SK-N-SH (cell line): ENCODE data around the gene CELF2.

Experiments used
- CHD2 ChIP-seq: fragments of 150-350 bp; IDR thresholded peaks from 2 replicates; pipeline ENCODE4 v1.6.1; 2018; ENCODE audit warnings: low read length; ENCODE audit not compliant: partially characterized antibody
- CTCF ChIP-seq: fragments of 200-600 bp; sonication (generic); IDR thresholded peaks from 2 replicates; pipeline ENCODE4 v1.6.1; 2017; ENCODE audit warnings: antibody characterized with exemption, mild to moderate bottlenecking, moderate library complexity
- ELF1 ChIP-seq: IDR thresholded peaks from 2 replicates; pipeline ENCODE4 v1.4.0; 2012
- EP300 ChIP-seq, 2 experiments: IDR thresholded peaks; 2 replicates each; pipeline versions ENCODE4 v1.4.0 to v1.6.1; 2012; ENCODE audit warnings: borderline replicate concordance in 1 of 2, low read depth in 1 of 2, low read length in 1 of 2
- EZH2phosphoT487 ChIP-seq: fragments of 200-600 bp; sonication (generic); IDR thresholded peaks from 2 replicates; pipeline ENCODE4 v1.6.1; 2017; ENCODE audit warnings: low read depth, mixed run types, mild to moderate bottlenecking, antibody characterized with exemption, moderate library complexity, borderline replicate concordance
- FOXJ3 ChIP-seq: sonication (generic); formaldehyde crosslinking; IDR thresholded peaks from 2 replicates; pipeline ENCODE4 v1.5.1; 2020; ENCODE audit warnings: mild to moderate bottlenecking, missing genetic modification reagents
- GABPA ChIP-seq: IDR thresholded peaks from 2 replicates; pipeline ENCODE4 v1.4.0; 2012; ENCODE audit warnings: low read depth, mild to moderate bottlenecking
- POLR2AphosphoS5 ChIP-seq: IDR thresholded peaks from 2 replicates; pipeline ENCODE4 v1.6.1; 2012; ENCODE audit warnings: low read depth, low read length
- RCOR1 ChIP-seq: fragments of 150-350 bp; IDR thresholded peaks from 2 replicates; pipeline ENCODE4 v1.6.1; 2017; ENCODE audit warnings: antibody characterized with exemption, low read length
- RFX5 ChIP-seq: IDR thresholded peaks from 2 replicates; pipeline ENCODE4 v1.6.1; 2012; ENCODE audit warnings: mild to moderate bottlenecking, improper control_type of control experiment, low read length
- SIN3A ChIP-seq: IDR thresholded peaks from 2 replicates; pipeline ENCODE4 v1.6.1; 2012; ENCODE audit warnings: low read depth, mild to moderate bottlenecking, low read length, moderate library complexity, borderline replicate concordance
- SMC3 ChIP-seq: IDR thresholded peaks from 2 replicates; pipeline ENCODE4 v1.6.1; 2012; ENCODE audit warnings: low read depth, low read length, improper control_type of control experiment
- USF2 ChIP-seq: fragments of 150-350 bp; IDR thresholded peaks from 2 replicates; pipeline ENCODE4 v1.6.1; 2017; ENCODE audit warnings: antibody characterized with exemption, low read length, low read depth, borderline replicate concordance
- YY1 ChIP-seq: IDR thresholded peaks from 2 replicates; pipeline ENCODE4 v1.4.0; 2012; ENCODE audit warnings: low read depth, mild to moderate bottlenecking

- TF ChIP-seq GABPA = no peak
- no peak for TF ChIP-seq CTCF
- TF ChIP-seq USF2 = no peak
- TF ChIP-seq YY1 = no peak
- no peak for TF ChIP-seq CHD2
- no peak for TF ChIP-seq POLR2AphosphoS5
- no peak for TF ChIP-seq EZH2phosphoT487
- no peak for TF ChIP-seq RCOR1
- TF ChIP-seq ELF1 = no peak
- no peak for TF ChIP-seq EP300 (IDR thresholded peaks at IDR 0.05; ENCODE audit: borderline replicate concordance in 1 of 2, low read depth in 1 of 2, low read length in 1 of 2)
- no peak for TF ChIP-seq FOXJ3 (CRISPR knock-in tag)
- TF ChIP-seq RFX5 = no peak
- TF ChIP-seq SIN3A = no peak
- TF ChIP-seq SMC3 = no peak
Measured at GRCh38 chr10:11175823-11176243, 158.2 kb downstream of the CELF2 start.
